ENCODE data around the gene GPC5. TPM values are rescaled to one million over a fixed set of nuclear protein-coding genes. Genes with fewer than 3 reads are reported as not detected.
"Not testable (repeated sequence)": the region's sequence is repeated elsewhere in the genome, so short reads cannot be mapped to it uniquely, and the experiment has no call there.

Gene GPC5
- total RNA-seq, 1 donor from 2014 or later, result 0.07 TPM

GRCh38 chr13:92535222-92536006 lies 1137.0 kb downstream of the GPC5 start:
- no peaks in the 10 kb centered on the region for H3K9me3 ChIP-seq (ENCODE audit: low read depth)
- H3K4me2 ChIP-seq, result no peak overlapping the region
- H3K9me3 Mint-ChIP-seq, result no peaks in the 10 kb centered on the region
- H3K9ac ChIP-seq, result no peak overlapping the region
- no peaks in the 10 kb centered on the region for H4K20me1 ChIP-seq (ENCODE audit: low read depth)
- no peak for TF ChIP-seq CTCF (IDR thresholded peaks at IDR 0.05)
- no peak overlapping the region for H3K27ac ChIP-seq
- no peaks in the 10 kb centered on the region for H3K79me2 ChIP-seq (ENCODE audit: low read depth)
- H3K36me3 ChIP-seq, result no peaks in the 10 kb centered on the region
- no peak overlapping the region for H2AFZ ChIP-seq (replicated peaks)
- H3K36me3 Mint-ChIP-seq, result no peaks in the 10 kb centered on the region
- no peak overlapping the region for H3K4me3 Mint-ChIP-seq
- H3K27me3 ChIP-seq, result no peaks in the 10 kb centered on the region
- no peak overlapping the region for H3K4me3 ChIP-seq
- peaks cover 2% of the 10 kb centered on the region for H3K27me3 Mint-ChIP-seq (ENCODE audit: insufficient read depth, low read depth)
- no peak overlapping the region for H3K27ac Mint-ChIP-seq
- no peaks in the 10 kb centered on the region for H3K4me1 ChIP-seq
- no peaks in the 10 kb centered on the region for H3K4me1 Mint-ChIP-seq
- DNase-seq (ENCODE audit: low spot score), result no peak
- no peaks in the 10 kb centered on the region for H3F3A ChIP-seq (ENCODE audit: low read depth)

GRCh38 chr13:92537471-92537870 lies 1139.0 kb downstream of the GPC5 start:
- Mint-ChIP-seq H3K27ac (no peak overlapping the region), H3K4me1 (no peaks in the 10 kb centered on the region), H3K4me3 (no peak overlapping the region), H3K9me3 (no peaks in the 10 kb centered on the region), H3K36me3 (no peaks in the 10 kb centered on the region), H3K27me3 (ENCODE audit: insufficient read depth, low read depth) (peaks cover 5% of the 10 kb centered on the region)
- no peaks in the 10 kb centered on the region for H3K4me1 ChIP-seq
- H3K9ac ChIP-seq, result no peak overlapping the region
- no peaks in the 10 kb centered on the region for H3K79me2 ChIP-seq (ENCODE audit: low read depth)
- no peaks in the 10 kb centered on the region for H3K27me3 ChIP-seq
- H3K4me2 ChIP-seq, result no peak overlapping the region
- no peak overlapping the region for H3K4me3 ChIP-seq
- no peaks in the 10 kb centered on the region for H4K20me1 ChIP-seq (ENCODE audit: low read depth)
- H2AFZ ChIP-seq (replicated peaks), result no peak overlapping the region
- no peaks in the 10 kb centered on the region for H3F3A ChIP-seq (ENCODE audit: low read depth)
- H3K9me3 ChIP-seq (ENCODE audit: low read depth), result no peaks in the 10 kb centered on the region
- no peak for DNase-seq (ENCODE audit: low spot score)
- no peaks in the 10 kb centered on the region for H3K36me3 ChIP-seq
- H3K27ac ChIP-seq, result no peak overlapping the region
- TF ChIP-seq CTCF (IDR thresholded peaks at IDR 0.05) (no peak), EZH2 (IDR thresholded peaks at IDR 0.05) (no peak), EZH2phosphoT487 (IDR thresholded peaks at IDR 0.05) (no peak)

- Histone ChIP-seq H3K9me3 (ENCODE audit: low read depth) (no peaks in the 10 kb centered on the region), H3K36me3 (no peaks in the 10 kb centered on the region), H3K4me2 (no peak overlapping the region), H3F3A (ENCODE audit: low read depth) (no peaks in the 10 kb centered on the region), H3K79me2 (ENCODE audit: low read depth) (no peaks in the 10 kb centered on the region), H3K27ac (no peak overlapping the region), H3K4me1 (no peaks in the 10 kb centered on the region), H3K4me3 (no peak overlapping the region), H2AFZ (replicated peaks) (no peak overlapping the region), H3K27me3 (no peaks in the 10 kb centered on the region), H3K9ac (no peak overlapping the region), H4K20me1 (ENCODE audit: low read depth) (no peaks in the 10 kb centered on the region)
- Mint-ChIP-seq H3K27ac (no peak overlapping the region), H3K36me3 (no peaks in the 10 kb centered on the region), H3K9me3 (no peaks in the 10 kb centered on the region), H3K27me3 (ENCODE audit: insufficient read depth, low read depth) (peaks cover 5% of the 10 kb centered on the region), H3K4me1 (no peaks in the 10 kb centered on the region), H3K4me3 (no peak overlapping the region)
- DNase-seq (ENCODE audit: low spot score), result no peak
- TF ChIP-seq EZH2 (IDR thresholded peaks at IDR 0.05) (no peak), CTCF (IDR thresholded peaks at IDR 0.05) (no peak), EZH2phosphoT487 (IDR thresholded peaks at IDR 0.05) (no peak)
These were observed 1139.7 kb downstream of the GPC5 start for GRCh38 chr13:92538164-92538563.

GRCh38 chr13:92539148-92539547 lies 1140.7 kb downstream of the GPC5 start:
- H3K27ac ChIP-seq; H3K4me3 Mint-ChIP-seq; H3K27me3 ChIP-seq; H3K79me2 ChIP-seq (ENCODE audit: low read depth); H3K36me3 Mint-ChIP-seq; H3K27me3 Mint-ChIP-seq (ENCODE audit: insufficient read depth, low read depth); H3K36me3 ChIP-seq; H2AFZ ChIP-seq (replicated peaks); H3F3A ChIP-seq (ENCODE audit: low read depth); H3K4me1 Mint-ChIP-seq; H3K9ac ChIP-seq; H3K27ac Mint-ChIP-seq; H3K4me3 ChIP-seq; H3K9me3 ChIP-seq (ENCODE audit: low read depth); H3K9me3 Mint-ChIP-seq; H3K4me2 ChIP-seq; H3K4me1 ChIP-seq; H4K20me1 ChIP-seq (ENCODE audit: low read depth); DNase-seq (ENCODE audit: low spot score): not testable (repeated sequence)
